Endothelial cell of umbilical vein (primary cell): ENCODE measurements around the gene RAP1GAP. TPM values are rescaled to one million over a fixed set of nuclear protein-coding genes. Genes with fewer than 3 reads are reported as not detected.

Experiments
- BruUV-seq: library from RNA; stranded (reverse); fragments of 400-500 nt; replicated peaks from 2 replicates; lab custom pipeline; 2021; lab: Mats Ljungman, UMichigan
- CTCF ChIA-PET: fragments of 300-600, 350-600 bp; sonication (Branson Sonifier 250); formaldehyde crosslinking; loops from one replicate; lab custom pipeline; 2021; ENCODE audit warnings: antibody characterized with exemption, inconsistent platforms; lab: Charles Lee
- POLR2A ChIA-PET: fragments of 300-600, 350-600 bp; sonication (Branson Sonifier 250); formaldehyde crosslinking; loops from one replicate; lab custom pipeline; 2021; ENCODE audit warnings: antibody characterized with exemption, inconsistent platforms; lab: Charles Lee
- DNase-seq: peaks from one replicate; pipeline ENCODE4 v3.0.0-alpha.2; 2011; ENCODE audit warnings: low read depth, low spot score
- FAIRE-seq: peaks from 2 replicates; lab custom pipeline; 2011; peaks lifted over from hg19 to GRCh38; lab: Jason Lieb, UNC
- H2AFZ ChIP-seq: 2 replicates; pipeline ENCODE4 v1.6.0; 2012; ENCODE audit warnings: low read depth, low read length, control low read depth, inconsistent platforms
- H3K27ac ChIP-seq: 2 replicates; pipeline ENCODE4 v1.5.1; 2011; ENCODE audit warnings: low read depth, mild to moderate bottlenecking, control low read depth, low read length, moderate library complexity; ENCODE audit not compliant: insufficient read depth
- H3K27me3 ChIP-seq, 2 experiments: 2 replicates each; pipeline versions ENCODE4 v1.6.0 to v1.6.1; 2011; ENCODE audit warnings: low read length in 2 of 2, mixed read lengths in 1 of 2; ENCODE audit not compliant: control insufficient read depth in 2 of 2, insufficient read depth in 2 of 2
- H3K36me3 ChIP-seq, 2 experiments: 2 replicates in 1 of 2; 3 replicates in 1 of 2; pipeline ENCODE4 v1.5.1; 2011; ENCODE audit warnings: low read length in 2 of 2, mild to moderate bottlenecking in 1 of 2, moderate library complexity in 1 of 2; ENCODE audit not compliant: control insufficient read depth in 2 of 2, insufficient read depth in 2 of 2; ENCODE audit errors: extremely low read depth in 1 of 2
- H3K4me1 ChIP-seq: 3 replicates; pipeline ENCODE4 v1.5.1; 2011; ENCODE audit warnings: mild to moderate bottlenecking, low read length; ENCODE audit not compliant: control insufficient read depth, insufficient read depth; ENCODE audit errors: extremely low read depth
- H3K4me2 ChIP-seq: 2 replicates; pipeline ENCODE4 v1.6.1; 2011; ENCODE audit warnings: low read length, control low read depth, mixed read lengths; ENCODE audit not compliant: insufficient read depth
- H3K4me3 ChIP-seq, 3 experiments: fragments of 200-600 bp in 1 of 3; sonication (generic), shearing (Covaris generic) in 1 of 3; replicated peaks in 1 of 3; 2 replicates each; pipeline ENCODE4 v1.5.1; 2011 to 2016; ENCODE audit warnings: control low read depth in 3 of 3, low read length in 3 of 3, mild to moderate bottlenecking in 2 of 3, inconsistent platforms in 1 of 3, low read depth in 1 of 3, moderate library complexity in 1 of 3; ENCODE audit not compliant: insufficient read depth in 1 of 3
- H3K79me2 ChIP-seq: 2 replicates; pipeline ENCODE4 v1.6.0; 2012; ENCODE audit warnings: low read length, inconsistent platforms; ENCODE audit not compliant: control insufficient read depth, insufficient read depth
- H3K9ac ChIP-seq: replicated peaks from 2 replicates; pipeline ENCODE3; 2011; ENCODE audit warnings: low read length, control low read depth; ENCODE audit not compliant: insufficient read depth; ENCODE audit errors: extremely low read depth
- H3K9me1 ChIP-seq: replicated peaks from 3 replicates; pipeline ENCODE4 v1.6.0; 2011; ENCODE audit warnings: mild to moderate bottlenecking, low read length; ENCODE audit not compliant: control insufficient read depth, insufficient read depth; ENCODE audit errors: extremely low read depth
- H3K9me3 ChIP-seq: replicated peaks from 2 replicates; pipeline ENCODE4 v1.5.1; 2012; ENCODE audit warnings: low read length, inconsistent platforms; ENCODE audit not compliant: control insufficient read depth, insufficient read depth
- H4K20me1 ChIP-seq: replicated peaks from 2 replicates; pipeline ENCODE3; 2011; ENCODE audit warnings: mild to moderate bottlenecking, low read length; ENCODE audit not compliant: control insufficient read depth, insufficient read depth; ENCODE audit errors: extremely low read depth
- EZH2 ChIP-seq: IDR thresholded peaks from 2 replicates; pipeline ENCODE4 v1.6.1; 2012; ENCODE audit warnings: borderline replicate concordance, low read depth, mild to moderate bottlenecking, moderate library complexity, low read length, inconsistent platforms; ENCODE audit not compliant: severe bottlenecking
- GATA2 ChIP-seq: IDR thresholded peaks from 2 replicates; pipeline ENCODE4 v1.7.0; 2011; ENCODE audit warnings: low read depth, mild to moderate bottlenecking, moderate library complexity, mixed read lengths, low read length; ENCODE audit not compliant: insufficient read length, insufficient read depth
- dilution Hi-C: fragments of 300-500 bp; cut with MboI; formaldehyde crosslinking; loops from one replicate; pipeline ENCODE4 v1.15.0; 2019; ENCODE audit warnings: low sequenced_read_pairs; ENCODE audit not compliant: extremely low pct_ligation_motif_present
- intact Hi-C: fragments of 100-400 bp; cut with micrococcal nuclease; formaldehyde crosslinking; loops from one replicate; pipeline ENCODE4 v1.10.0; 2022
- polyA plus RNA-seq, 4 experiments: library from polyadenylated mRNA; depleted of rRNA in 3 of 4; stranded (reverse) in 3 of 4; unstranded in 1 of 4; fragments of >200 nt; gene quantifications; 2 replicates each; pipeline versions ENCODE4 v1.2.1 to v1.2.3, GENCODE V29; 2011 to 2012; ENCODE audit warnings: missing spikeins in 1 of 4
- total RNA-seq: library from RNA; stranded (reverse); gene quantifications from 2 replicates; pipeline ENCODE4 v1.2.3, GENCODE V29; 2021
- TF ChIP-seq, protein P1 (sequence below): IDR thresholded peaks from 2 replicates; pipeline ENCODE4 v1.6.1; 2011; ENCODE audit not compliant: insufficient read depth, insufficient read length
- TF ChIP-seq, protein P2 (sequence below), 2 donors: IDR thresholded peaks; 1 replicate in 1 of 2; 2 replicates in 1 of 2; pipeline ENCODE4 v1.5.1; 2011; ENCODE audit warnings: low read length in 2 of 2, mild to moderate bottlenecking in 2 of 2, moderate library complexity in 2 of 2, control low read depth in 1 of 2, inconsistent platforms in 1 of 2, low read depth in 1 of 2; ENCODE audit not compliant: insufficient read depth in 1 of 2; ENCODE audit errors: extremely low read depth in 1 of 2

RAP1GAP gene
- total and polyA plus RNA-seq, 2 donors (not counting 3 experiments of a cell fraction or from before 2014, with no cell fraction given), result 0.07 to 0.20 TPM

DNA sequence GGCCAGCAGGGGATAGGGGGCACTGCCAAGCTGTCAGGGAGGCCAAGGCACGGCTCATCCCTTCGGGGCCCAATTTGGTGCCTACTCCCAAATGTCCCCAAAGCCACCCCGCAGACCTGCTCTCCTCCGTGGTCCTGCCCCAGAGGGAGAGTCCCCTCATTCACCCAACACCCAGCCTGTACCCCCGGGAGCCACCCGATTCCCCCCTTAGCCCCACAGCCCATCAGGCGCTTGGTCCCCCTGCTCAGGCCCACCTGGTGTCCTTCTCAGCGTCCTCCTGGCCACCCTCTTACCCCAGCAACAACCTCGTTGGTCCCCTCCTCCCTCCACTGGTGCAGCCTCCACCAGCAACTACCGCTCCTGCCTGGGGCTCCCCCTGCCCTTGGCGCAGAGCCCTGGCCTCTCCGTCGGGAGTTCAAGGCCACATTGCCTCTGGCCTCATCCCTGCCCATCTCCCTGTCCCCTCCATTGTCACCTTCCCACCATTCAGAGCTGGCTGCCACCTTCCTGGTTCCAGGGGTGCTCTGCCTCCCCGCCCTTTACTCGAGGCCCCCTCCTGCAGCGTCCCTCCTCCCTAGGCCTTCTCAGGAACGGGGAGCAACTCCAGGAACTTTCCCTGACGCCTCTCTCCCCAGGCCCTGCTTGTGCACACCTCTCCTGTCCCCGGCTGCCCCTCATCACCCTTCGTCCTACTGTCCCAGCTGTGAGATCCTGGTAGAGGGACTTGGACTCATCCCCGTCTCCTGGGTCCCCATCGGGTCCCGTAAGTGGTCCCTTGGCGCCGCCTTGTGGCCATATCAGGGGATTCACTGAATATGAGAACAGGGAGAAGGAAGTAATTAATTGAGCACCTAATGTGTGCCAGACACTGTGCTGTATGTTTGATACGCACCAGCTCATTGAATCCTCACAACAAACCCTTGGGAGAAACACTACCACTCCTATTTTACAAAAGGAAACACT is 73.9 kb downstream of the RAP1GAP start:
- ChIA-PET CTCF (interaction anchor here (0.8 to 3.3 kb wide), 20 partner anchors 15 to 821 kb away, joined by 3 to 71 read pairs (median 3); partner anchors contain the start of gene ALPL), POLR2A (no interaction called here)
- H3K36me3 ChIP-seq, result no peaks in the 10 kb centered on the region
- intact Hi-C loops, result loop anchor here (1.0 to 2.0 kb wide), 3 partner anchors 64 to 225 kb away; partner anchors contain the start of gene ALPL
- no peak overlapping the region for H3K4me2 ChIP-seq
- no peak overlapping the region for H2AFZ ChIP-seq
- no peaks in the 10 kb centered on the region for H3K79me2 ChIP-seq
- no peak overlapping the region for H3K27ac ChIP-seq
- DNase-seq, result peak; percentile 49
- no peaks in the 10 kb centered on the region for H4K20me1 ChIP-seq
- H3K27me3 ChIP-seq, result peaks cover 0 to 5% of the 10 kb centered on the region in 2 experiments
- no peak overlapping the region for H3K9ac ChIP-seq
- dilution Hi-C loops, result no loop called here
- H3K9me3 ChIP-seq, result no peaks in the 10 kb centered on the region
- BruUV-seq, result no TSS peak
- TF ChIP-seq, protein P1, sequence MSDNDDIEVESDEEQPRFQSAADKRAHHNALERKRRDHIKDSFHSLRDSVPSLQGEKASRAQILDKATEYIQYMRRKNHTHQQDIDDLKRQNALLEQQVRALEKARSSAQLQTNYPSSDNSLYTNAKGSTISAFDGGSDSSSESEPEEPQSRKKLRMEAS, result no peak
- TF ChIP-seq GATA2 (no peak), EZH2 (no peak)
- TF ChIP-seq, protein P2, sequence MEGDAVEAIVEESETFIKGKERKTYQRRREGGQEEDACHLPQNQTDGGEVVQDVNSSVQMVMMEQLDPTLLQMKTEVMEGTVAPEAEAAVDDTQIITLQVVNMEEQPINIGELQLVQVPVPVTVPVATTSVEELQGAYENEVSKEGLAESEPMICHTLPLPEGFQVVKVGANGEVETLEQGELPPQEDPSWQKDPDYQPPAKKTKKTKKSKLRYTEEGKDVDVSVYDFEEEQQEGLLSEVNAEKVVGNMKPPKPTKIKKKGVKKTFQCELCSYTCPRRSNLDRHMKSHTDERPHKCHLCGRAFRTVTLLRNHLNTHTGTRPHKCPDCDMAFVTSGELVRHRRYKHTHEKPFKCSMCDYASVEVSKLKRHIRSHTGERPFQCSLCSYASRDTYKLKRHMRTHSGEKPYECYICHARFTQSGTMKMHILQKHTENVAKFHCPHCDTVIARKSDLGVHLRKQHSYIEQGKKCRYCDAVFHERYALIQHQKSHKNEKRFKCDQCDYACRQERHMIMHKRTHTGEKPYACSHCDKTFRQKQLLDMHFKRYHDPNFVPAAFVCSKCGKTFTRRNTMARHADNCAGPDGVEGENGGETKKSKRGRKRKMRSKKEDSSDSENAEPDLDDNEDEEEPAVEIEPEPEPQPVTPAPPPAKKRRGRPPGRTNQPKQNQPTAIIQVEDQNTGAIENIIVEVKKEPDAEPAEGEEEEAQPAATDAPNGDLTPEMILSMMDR (IDR thresholded peaks at IDR 0.05; ENCODE audit: extremely low read depth in 1 of 2, insufficient read depth in 1 of 2, low read depth in 1 of 2, low read length in 2 of 2), result peak; percentile 67 to 82
- no peak overlapping the region for H3K4me3 ChIP-seq
- peak; percentile 78 for FAIRE-seq
- H3K9me1 ChIP-seq, result no peaks in the 10 kb centered on the region
- H3K4me1 ChIP-seq, result no peaks in the 10 kb centered on the region
